MM.1S (cell line): ENCODE measurements around the gene SEC23B.

Experiments used
- EZH2 ChIP-seq: fragments of 300-600 bp; sonication (generic); optimal IDR thresholded peaks from 2 replicates; pipeline ENCODE3; 2017; ENCODE audit warnings: low read depth, mild to moderate bottlenecking, antibody characterized with exemption, low read length, mixed read lengths
- TF ChIP-seq, protein P1 (sequence below): fragments of 300-600 bp; sonication (generic); IDR thresholded peaks from 2 replicates; pipeline ENCODE4 v1.5.1; 2016; ENCODE audit warnings: antibody characterized with exemption, low read length, mixed read lengths

DNA sequence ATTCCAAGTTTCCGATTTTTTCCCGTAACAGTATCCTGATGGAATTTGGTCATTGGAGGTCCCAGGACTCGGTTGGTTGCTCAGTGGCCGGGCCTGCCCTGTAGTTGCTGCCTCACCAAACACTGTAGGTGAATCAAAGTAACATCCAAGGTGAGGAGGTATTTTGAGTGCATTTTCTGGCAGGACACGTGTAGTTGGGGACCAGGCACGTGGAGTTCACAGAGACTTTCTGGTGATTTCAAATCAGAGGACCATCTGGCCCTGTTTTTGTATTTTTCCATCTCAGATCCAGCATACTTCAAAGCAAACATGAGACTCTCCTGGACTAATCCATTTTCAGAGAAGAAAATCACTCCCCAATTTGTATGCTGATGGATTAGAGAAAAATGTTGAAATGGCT is 70.2 kb downstream of the SEC23B start:
- TF ChIP-seq, protein P1, sequence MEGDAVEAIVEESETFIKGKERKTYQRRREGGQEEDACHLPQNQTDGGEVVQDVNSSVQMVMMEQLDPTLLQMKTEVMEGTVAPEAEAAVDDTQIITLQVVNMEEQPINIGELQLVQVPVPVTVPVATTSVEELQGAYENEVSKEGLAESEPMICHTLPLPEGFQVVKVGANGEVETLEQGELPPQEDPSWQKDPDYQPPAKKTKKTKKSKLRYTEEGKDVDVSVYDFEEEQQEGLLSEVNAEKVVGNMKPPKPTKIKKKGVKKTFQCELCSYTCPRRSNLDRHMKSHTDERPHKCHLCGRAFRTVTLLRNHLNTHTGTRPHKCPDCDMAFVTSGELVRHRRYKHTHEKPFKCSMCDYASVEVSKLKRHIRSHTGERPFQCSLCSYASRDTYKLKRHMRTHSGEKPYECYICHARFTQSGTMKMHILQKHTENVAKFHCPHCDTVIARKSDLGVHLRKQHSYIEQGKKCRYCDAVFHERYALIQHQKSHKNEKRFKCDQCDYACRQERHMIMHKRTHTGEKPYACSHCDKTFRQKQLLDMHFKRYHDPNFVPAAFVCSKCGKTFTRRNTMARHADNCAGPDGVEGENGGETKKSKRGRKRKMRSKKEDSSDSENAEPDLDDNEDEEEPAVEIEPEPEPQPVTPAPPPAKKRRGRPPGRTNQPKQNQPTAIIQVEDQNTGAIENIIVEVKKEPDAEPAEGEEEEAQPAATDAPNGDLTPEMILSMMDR = no peak
- TF ChIP-seq EZH2 = no peak
